Endothelial cell of umbilical vein (primary cell): ENCODE data around the gene RPS5. TPM values are rescaled to one million over a fixed set of nuclear protein-coding genes. Genes with fewer than 3 reads are reported as not detected.

Experiments used
- BruUV-seq: library from RNA; stranded (reverse); fragments of 400-500 nt; replicated peaks from 2 replicates; lab custom pipeline; 2021; lab: Mats Ljungman, UMichigan
- CTCF ChIA-PET: fragments of 300-600, 350-600 bp; sonication (Branson Sonifier 250); formaldehyde crosslinking; loops from one replicate; lab custom pipeline; 2021; ENCODE audit warnings: antibody characterized with exemption, inconsistent platforms; lab: Charles Lee
- POLR2A ChIA-PET: fragments of 300-600, 350-600 bp; sonication (Branson Sonifier 250); formaldehyde crosslinking; loops from one replicate; lab custom pipeline; 2021; ENCODE audit warnings: antibody characterized with exemption, inconsistent platforms; lab: Charles Lee
- DNase-seq: peaks from one replicate; pipeline ENCODE4 v3.0.0-alpha.2; 2011; ENCODE audit warnings: low read depth, low spot score
- FAIRE-seq: peaks from 2 replicates; lab custom pipeline; 2011; peaks lifted over from hg19 to GRCh38; lab: Jason Lieb, UNC
- H2AFZ ChIP-seq: 2 replicates; pipeline ENCODE4 v1.6.0; 2012; ENCODE audit warnings: low read depth, low read length, control low read depth, inconsistent platforms
- H3K27ac ChIP-seq: 2 replicates; pipeline ENCODE4 v1.5.1; 2011; ENCODE audit warnings: low read depth, mild to moderate bottlenecking, control low read depth, low read length, moderate library complexity; ENCODE audit not compliant: insufficient read depth
- H3K27me3 ChIP-seq, 2 experiments: 2 replicates each; pipeline versions ENCODE4 v1.6.0 to v1.6.1; 2011; ENCODE audit warnings: low read length in 2 of 2, mixed read lengths in 1 of 2; ENCODE audit not compliant: control insufficient read depth in 2 of 2, insufficient read depth in 2 of 2
- H3K36me3 ChIP-seq, 2 experiments: 2 replicates in 1 of 2; 3 replicates in 1 of 2; pipeline ENCODE4 v1.5.1; 2011; ENCODE audit warnings: low read length in 2 of 2, mild to moderate bottlenecking in 1 of 2, moderate library complexity in 1 of 2; ENCODE audit not compliant: control insufficient read depth in 2 of 2, insufficient read depth in 2 of 2; ENCODE audit errors: extremely low read depth in 1 of 2
- H3K4me1 ChIP-seq: 3 replicates; pipeline ENCODE4 v1.5.1; 2011; ENCODE audit warnings: mild to moderate bottlenecking, low read length; ENCODE audit not compliant: control insufficient read depth, insufficient read depth; ENCODE audit errors: extremely low read depth
- H3K4me2 ChIP-seq: 2 replicates; pipeline ENCODE4 v1.6.1; 2011; ENCODE audit warnings: low read length, control low read depth, mixed read lengths; ENCODE audit not compliant: insufficient read depth
- H3K4me3 ChIP-seq, 3 experiments: fragments of 200-600 bp in 1 of 3; sonication (generic), shearing (Covaris generic) in 1 of 3; replicated peaks in 1 of 3; 2 replicates each; pipeline ENCODE4 v1.5.1; 2011 to 2016; ENCODE audit warnings: control low read depth in 3 of 3, low read length in 3 of 3, mild to moderate bottlenecking in 2 of 3, inconsistent platforms in 1 of 3, low read depth in 1 of 3, moderate library complexity in 1 of 3; ENCODE audit not compliant: insufficient read depth in 1 of 3
- H3K79me2 ChIP-seq: 2 replicates; pipeline ENCODE4 v1.6.0; 2012; ENCODE audit warnings: low read length, inconsistent platforms; ENCODE audit not compliant: control insufficient read depth, insufficient read depth
- H3K9ac ChIP-seq: replicated peaks from 2 replicates; pipeline ENCODE3; 2011; ENCODE audit warnings: low read length, control low read depth; ENCODE audit not compliant: insufficient read depth; ENCODE audit errors: extremely low read depth
- H3K9me1 ChIP-seq: replicated peaks from 3 replicates; pipeline ENCODE4 v1.6.0; 2011; ENCODE audit warnings: mild to moderate bottlenecking, low read length; ENCODE audit not compliant: control insufficient read depth, insufficient read depth; ENCODE audit errors: extremely low read depth
- H3K9me3 ChIP-seq: replicated peaks from 2 replicates; pipeline ENCODE4 v1.5.1; 2012; ENCODE audit warnings: low read length, inconsistent platforms; ENCODE audit not compliant: control insufficient read depth, insufficient read depth
- H4K20me1 ChIP-seq: replicated peaks from 2 replicates; pipeline ENCODE3; 2011; ENCODE audit warnings: mild to moderate bottlenecking, low read length; ENCODE audit not compliant: control insufficient read depth, insufficient read depth; ENCODE audit errors: extremely low read depth
- EZH2 ChIP-seq: IDR thresholded peaks from 2 replicates; pipeline ENCODE4 v1.6.1; 2012; ENCODE audit warnings: borderline replicate concordance, low read depth, mild to moderate bottlenecking, moderate library complexity, low read length, inconsistent platforms; ENCODE audit not compliant: severe bottlenecking
- FOS ChIP-seq: IDR thresholded peaks from 2 replicates; pipeline ENCODE4 v1.6.1; 2011; ENCODE audit warnings: mild to moderate bottlenecking, low read length, moderate library complexity, borderline replicate concordance; ENCODE audit not compliant: insufficient read depth
- JUN ChIP-seq: IDR thresholded peaks from 2 replicates; pipeline ENCODE4 v1.6.1; 2011; ENCODE audit warnings: borderline replicate concordance, low read depth; ENCODE audit not compliant: insufficient read length, insufficient read depth
- MYC ChIP-seq: IDR thresholded peaks from one replicate; pipeline ENCODE4 v1.6.1; 2011; ENCODE audit warnings: mild to moderate bottlenecking, low read depth, low read length
- POLR2AphosphoS5 ChIP-seq: IDR thresholded peaks from 2 replicates; pipeline ENCODE4 v1.6.1; 2012; ENCODE audit warnings: low read depth, mild to moderate bottlenecking, control low read depth, low read length, moderate library complexity; ENCODE audit not compliant: insufficient read depth
- dilution Hi-C: fragments of 300-500 bp; cut with MboI; formaldehyde crosslinking; loops from one replicate; pipeline ENCODE4 v1.15.0; 2019; ENCODE audit warnings: low sequenced_read_pairs; ENCODE audit not compliant: extremely low pct_ligation_motif_present
- intact Hi-C: fragments of 100-400 bp; cut with micrococcal nuclease; formaldehyde crosslinking; loops from one replicate; pipeline ENCODE4 v1.10.0; 2022
- polyA plus RNA-seq, 4 experiments: library from polyadenylated mRNA; depleted of rRNA in 3 of 4; stranded (reverse) in 3 of 4; unstranded in 1 of 4; fragments of >200 nt; gene quantifications; 2 replicates each; pipeline versions ENCODE4 v1.2.1 to v1.2.3, GENCODE V29; 2011 to 2012; ENCODE audit warnings: missing spikeins in 1 of 4
- total RNA-seq: library from RNA; stranded (reverse); gene quantifications from 2 replicates; pipeline ENCODE4 v1.2.3, GENCODE V29; 2021
- TF ChIP-seq, protein P1 (sequence below): IDR thresholded peaks from 2 replicates; pipeline ENCODE4 v1.6.1; 2011; ENCODE audit not compliant: insufficient read depth, insufficient read length

The RPS5 gene
- total and polyA plus RNA-seq, 2 donors (not counting 3 experiments of a cell fraction or from before 2014, with no cell fraction given), result 993 to 3,430 TPM

DNA sequence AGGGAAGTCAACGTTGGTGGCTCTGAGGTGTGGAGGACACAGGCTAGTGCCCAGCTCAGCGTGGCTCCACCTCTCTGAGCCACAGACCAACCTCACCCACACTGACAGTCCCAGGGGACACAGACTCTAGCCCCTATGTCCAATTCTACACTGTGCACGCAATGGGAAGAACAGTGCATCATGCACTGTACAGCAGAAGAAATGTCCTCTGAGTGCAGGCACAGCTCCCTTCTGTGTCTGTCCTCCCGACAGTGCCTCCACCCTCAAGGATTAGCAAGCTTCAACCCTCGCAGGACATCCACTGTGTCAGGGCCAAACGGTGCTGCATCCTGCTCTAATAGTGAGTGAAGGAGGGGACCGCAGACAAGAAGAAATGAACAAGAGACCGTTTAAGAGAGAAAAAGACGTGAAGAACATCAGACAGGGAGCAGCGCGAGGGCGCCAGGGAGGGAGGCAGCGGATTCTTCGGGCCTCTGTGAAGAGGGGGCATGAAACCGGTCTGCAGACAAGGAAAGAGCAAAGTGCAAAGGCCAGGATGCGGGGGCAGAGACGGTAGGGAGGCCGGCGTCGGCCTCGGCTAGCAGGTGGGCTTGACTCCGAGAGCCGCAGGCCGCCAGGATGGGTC is 6.9 kb upstream of the RPS5 start:
- peak overlapping the region; percentile 58 for H3K4me2 ChIP-seq
- no peaks in the 10 kb centered on the region for H3K36me3 ChIP-seq
- H3K79me2 ChIP-seq, result no peaks in the 10 kb centered on the region
- H3K9me1 ChIP-seq, result no peaks in the 10 kb centered on the region
- CTCF ChIA-PET, result no interaction called here
- intact Hi-C loops (loop anchor here (1.0 to 2.0 kb wide), 3 partner anchors 75 to 151 kb away; partner anchors contain the start of genes ERVK3-1, ZNF544 and ZNF8), dilution Hi-C loops (no loop called here)
- H3K27me3 ChIP-seq, result no peaks in the 10 kb centered on the region
- H3K9me3 ChIP-seq, result no peaks in the 10 kb centered on the region
- peaks cover 7% of the 10 kb centered on the region for H3K4me1 ChIP-seq
- BruUV-seq, result TSS peak; percentile 27
- FAIRE-seq (peak; percentile 24), DNase-seq (no peak)
- peak overlapping the region; percentile 71 for H2AFZ ChIP-seq
- H4K20me1 ChIP-seq, result no peaks in the 10 kb centered on the region
- H3K4me3 ChIP-seq, result peak overlapping the region; percentile 31 to 84 (median 55)
- TF ChIP-seq, protein P1, sequence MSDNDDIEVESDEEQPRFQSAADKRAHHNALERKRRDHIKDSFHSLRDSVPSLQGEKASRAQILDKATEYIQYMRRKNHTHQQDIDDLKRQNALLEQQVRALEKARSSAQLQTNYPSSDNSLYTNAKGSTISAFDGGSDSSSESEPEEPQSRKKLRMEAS, result no peak
- no peak for TF ChIP-seq FOS
- no peak for TF ChIP-seq MYC
- TF ChIP-seq EZH2, result no peak
- no peak for TF ChIP-seq POLR2AphosphoS5
- TF ChIP-seq JUN, result no peak
- H3K9ac ChIP-seq, result peak overlapping the region; percentile 39
- no peak overlapping the region for H3K27ac ChIP-seq
- POLR2A ChIA-PET, result no interaction called here
